ENCODE results near the gene MRPS23. TPM values are rescaled to one million over a fixed set of nuclear protein-coding genes. Genes with fewer than 3 reads are reported as not detected.
A peak's percentile ranks its signal among the peaks of the same experiment; 100 is the strongest.

Gene MRPS23
- total and polyA plus RNA-seq, 2 of the 13 experiments (the other 11 are each of a cell fraction or from before 2014, with no cell fraction given), result 63.2 to 181 TPM

DNA sequence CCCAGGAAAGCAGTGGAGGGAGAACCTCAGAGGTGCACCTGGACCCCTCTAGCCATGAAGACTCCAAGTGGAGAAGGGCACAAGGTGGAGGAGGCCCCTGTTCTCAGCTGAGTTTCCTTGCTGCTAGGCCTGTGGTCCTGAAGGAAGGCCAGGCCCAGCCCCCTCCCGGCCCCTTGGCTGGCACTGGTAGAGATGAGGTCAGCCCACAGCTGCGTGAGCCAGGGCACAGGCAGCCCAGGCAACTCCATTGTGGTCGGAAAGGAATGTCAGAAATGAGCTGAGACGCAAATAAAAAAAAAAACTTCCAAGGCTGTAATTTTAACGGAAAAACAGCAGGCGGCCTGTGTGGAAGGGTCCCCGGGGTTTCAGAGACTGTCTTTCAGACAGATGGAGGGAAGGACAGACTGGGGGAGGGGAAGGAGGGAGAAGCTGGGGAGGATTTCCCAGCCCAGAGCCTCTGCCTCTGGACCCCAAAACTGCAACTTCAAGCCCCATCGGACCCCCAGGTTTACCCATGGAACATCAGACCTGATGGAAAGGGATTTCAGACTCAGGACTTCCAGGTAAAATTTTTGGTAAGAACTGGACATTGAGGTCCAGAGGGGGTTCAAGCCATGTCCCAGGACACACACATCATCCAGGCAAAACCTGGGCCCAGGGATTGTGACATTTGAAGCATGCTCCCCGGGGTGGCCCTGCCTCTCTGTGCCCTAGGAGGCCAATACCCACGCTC is 25.6 kb upstream of the MRPS23 start (continued):
- no peak for TF ChIP-seq ZNF12 (CRISPR knock-in tag; IDR thresholded peaks at IDR 0.05)
- TF ChIP-seq HOXA9 (CRISPR knock-in tag; IDR thresholded peaks at IDR 0.05; ENCODE audit: borderline replicate concordance), result no peak
- TF ChIP-seq NBN (conservative IDR thresholded peaks at IDR 0.05), result no peak
- no peak for TF ChIP-seq JDP2 (CRISPR knock-in tag; IDR thresholded peaks at IDR 0.05; ENCODE audit: borderline replicate concordance)
- TF ChIP-seq, protein P1, sequence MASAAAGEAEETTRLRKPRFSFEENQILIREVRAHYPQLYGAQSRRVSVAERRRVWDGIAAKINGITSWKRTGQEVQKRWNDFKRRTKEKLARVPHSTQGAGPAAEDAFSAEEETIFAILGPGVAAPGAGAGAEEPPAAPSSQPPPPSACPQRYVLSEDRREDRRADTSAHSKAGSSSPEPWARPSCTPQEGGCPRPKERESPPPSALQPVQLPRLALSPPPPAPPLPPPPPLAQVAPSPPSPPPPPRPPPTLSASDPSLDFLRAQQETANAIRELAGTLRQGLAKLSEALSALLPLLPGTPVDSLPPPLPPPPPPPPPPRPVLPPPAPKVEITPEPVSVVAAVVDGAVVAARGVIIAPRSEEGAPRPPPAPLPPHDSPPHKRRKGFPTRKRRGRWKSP (CRISPR knock-in tag; IDR thresholded peaks at IDR 0.05), result no peak
- no peak for TF ChIP-seq ZNF703 (CRISPR knock-in tag; IDR thresholded peaks at IDR 0.05; ENCODE audit: borderline replicate concordance)
- no peak for TF ChIP-seq ARID2 (CRISPR knock-in tag; IDR thresholded peaks at IDR 0.05; ENCODE audit: borderline replicate concordance)
- TF ChIP-seq, protein P2, sequence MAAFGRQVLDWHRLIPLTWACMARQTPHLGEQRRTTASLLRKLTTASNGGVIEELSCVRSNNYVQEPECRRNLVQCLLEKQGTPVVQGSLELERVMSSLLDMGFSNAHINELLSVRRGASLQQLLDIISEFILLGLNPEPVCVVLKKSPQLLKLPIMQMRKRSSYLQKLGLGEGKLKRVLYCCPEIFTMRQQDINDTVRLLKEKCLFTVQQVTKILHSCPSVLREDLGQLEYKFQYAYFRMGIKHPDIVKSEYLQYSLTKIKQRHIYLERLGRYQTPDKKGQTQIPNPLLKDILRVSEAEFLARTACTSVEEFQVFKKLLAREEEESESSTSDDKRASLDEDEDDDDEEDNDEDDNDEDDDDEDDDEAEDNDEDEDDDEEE (CRISPR knock-in tag; IDR thresholded peaks at IDR 0.05), result 0 out of 2 replicates have a peak, but pooled peaks have one; percentile 3
- TF ChIP-seq, protein P3, sequence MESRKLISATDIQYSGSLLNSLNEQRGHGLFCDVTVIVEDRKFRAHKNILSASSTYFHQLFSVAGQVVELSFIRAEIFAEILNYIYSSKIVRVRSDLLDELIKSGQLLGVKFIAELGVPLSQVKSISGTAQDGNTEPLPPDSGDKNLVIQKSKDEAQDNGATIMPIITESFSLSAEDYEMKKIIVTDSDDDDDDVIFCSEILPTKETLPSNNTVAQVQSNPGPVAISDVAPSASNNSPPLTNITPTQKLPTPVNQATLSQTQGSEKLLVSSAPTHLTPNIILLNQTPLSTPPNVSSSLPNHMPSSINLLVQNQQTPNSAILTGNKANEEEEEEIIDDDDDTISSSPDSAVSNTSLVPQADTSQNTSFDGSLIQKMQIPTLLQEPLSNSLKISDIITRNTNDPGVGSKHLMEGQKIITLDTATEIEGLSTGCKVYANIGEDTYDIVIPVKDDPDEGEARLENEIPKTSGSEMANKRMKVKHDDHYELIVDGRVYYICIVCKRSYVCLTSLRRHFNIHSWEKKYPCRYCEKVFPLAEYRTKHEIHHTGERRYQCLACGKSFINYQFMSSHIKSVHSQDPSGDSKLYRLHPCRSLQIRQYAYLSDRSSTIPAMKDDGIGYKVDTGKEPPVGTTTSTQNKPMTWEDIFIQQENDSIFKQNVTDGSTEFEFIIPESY (CRISPR knock-in tag; IDR thresholded peaks at IDR 0.05), result 0 out of 2 replicates have a peak, but pooled peaks have one; percentile 40
- TF ChIP-seq, protein P4, sequence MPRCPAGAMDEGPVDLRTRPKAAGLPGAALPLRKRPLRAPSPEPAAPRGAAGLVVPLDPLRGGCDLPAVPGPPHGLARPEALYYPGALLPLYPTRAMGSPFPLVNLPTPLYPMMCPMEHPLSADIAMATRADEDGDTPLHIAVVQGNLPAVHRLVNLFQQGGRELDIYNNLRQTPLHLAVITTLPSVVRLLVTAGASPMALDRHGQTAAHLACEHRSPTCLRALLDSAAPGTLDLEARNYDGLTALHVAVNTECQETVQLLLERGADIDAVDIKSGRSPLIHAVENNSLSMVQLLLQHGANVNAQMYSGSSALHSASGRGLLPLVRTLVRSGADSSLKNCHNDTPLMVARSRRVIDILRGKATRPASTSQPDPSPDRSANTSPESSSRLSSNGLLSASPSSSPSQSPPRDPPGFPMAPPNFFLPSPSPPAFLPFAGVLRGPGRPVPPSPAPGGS (CRISPR knock-in tag; IDR thresholded peaks at IDR 0.05), result no peak
- peak; percentile 45; the same call in 1 of the 2 replicates for TF ChIP-seq FOXA3 (CRISPR knock-in tag; IDR thresholded peaks at IDR 0.05)
- TF ChIP-seq, protein P5, sequence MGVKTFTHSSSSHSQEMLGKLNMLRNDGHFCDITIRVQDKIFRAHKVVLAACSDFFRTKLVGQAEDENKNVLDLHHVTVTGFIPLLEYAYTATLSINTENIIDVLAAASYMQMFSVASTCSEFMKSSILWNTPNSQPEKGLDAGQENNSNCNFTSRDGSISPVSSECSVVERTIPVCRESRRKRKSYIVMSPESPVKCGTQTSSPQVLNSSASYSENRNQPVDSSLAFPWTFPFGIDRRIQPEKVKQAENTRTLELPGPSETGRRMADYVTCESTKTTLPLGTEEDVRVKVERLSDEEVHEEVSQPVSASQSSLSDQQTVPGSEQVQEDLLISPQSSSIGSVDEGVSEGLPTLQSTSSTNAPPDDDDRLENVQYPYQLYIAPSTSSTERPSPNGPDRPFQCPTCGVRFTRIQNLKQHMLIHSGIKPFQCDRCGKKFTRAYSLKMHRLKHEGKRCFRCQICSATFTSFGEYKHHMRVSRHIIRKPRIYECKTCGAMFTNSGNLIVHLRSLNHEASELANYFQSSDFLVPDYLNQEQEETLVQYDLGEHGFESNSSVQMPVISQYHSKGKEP (CRISPR knock-in tag; IDR thresholded peaks at IDR 0.05), result no peak
- no peak for TF ChIP-seq NFE2L1 (CRISPR knock-in tag; IDR thresholded peaks at IDR 0.05; ENCODE audit: borderline replicate concordance)
- TF ChIP-seq ZFYVE20 (CRISPR knock-in tag; IDR thresholded peaks at IDR 0.05; ENCODE audit: borderline replicate concordance, low read depth), result no peak
- no peak for TF ChIP-seq ZNF282 (IDR thresholded peaks at IDR 0.05; ENCODE audit: partially characterized antibody)
- TF ChIP-seq ZNF329 (CRISPR knock-in tag; IDR thresholded peaks at IDR 0.05; ENCODE audit: low read depth), result no peak
- TF ChIP-seq, protein P6, sequence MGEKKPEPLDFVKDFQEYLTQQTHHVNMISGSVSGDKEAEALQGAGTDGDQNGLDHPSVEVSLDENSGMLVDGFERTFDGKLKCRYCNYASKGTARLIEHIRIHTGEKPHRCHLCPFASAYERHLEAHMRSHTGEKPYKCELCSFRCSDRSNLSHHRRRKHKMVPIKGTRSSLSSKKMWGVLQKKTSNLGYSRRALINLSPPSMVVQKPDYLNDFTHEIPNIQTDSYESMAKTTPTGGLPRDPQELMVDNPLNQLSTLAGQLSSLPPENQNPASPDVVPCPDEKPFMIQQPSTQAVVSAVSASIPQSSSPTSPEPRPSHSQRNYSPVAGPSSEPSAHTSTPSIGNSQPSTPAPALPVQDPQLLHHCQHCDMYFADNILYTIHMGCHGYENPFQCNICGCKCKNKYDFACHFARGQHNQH (CRISPR knock-in tag; IDR thresholded peaks at IDR 0.05), result peak; percentile 47; the same call in 1 of the 2 replicates
- peak; percentile 12; the same call in 1 of the 2 replicates for TF ChIP-seq BCL6 (CRISPR knock-in tag; IDR thresholded peaks at IDR 0.05)
- TF ChIP-seq ZFX (CRISPR knock-in tag; IDR thresholded peaks at IDR 0.05; ENCODE audit: low read depth), result peak; percentile 57; the same call in 1 of the 2 replicates
- TF ChIP-seq RARA (CRISPR knock-in tag; IDR thresholded peaks at IDR 0.05), result peak; percentile 43; the same call in 1 of the 2 replicates
- TF ChIP-seq ZNF136 (CRISPR knock-in tag; IDR thresholded peaks at IDR 0.05; ENCODE audit: low read depth), result no peak

All from HepG2 (cell line).